Left ventricle myocardium inferior (tissue), 1 donor: ENCODE measurements around the gene PABPC1L. TPM values are rescaled to one million over a fixed set of nuclear protein-coding genes. Genes with fewer than 3 reads are reported as not detected.

Experiments used
- DNase-seq: peaks from one replicate; pipeline ENCODE4 v3.0.0-alpha.2; 2020
- H3K27ac ChIP-seq: fragments of 200-600 bp; replicated peaks from 2 replicates; pipeline ENCODE4 v1.8.0; 2021
- H3K27me3 ChIP-seq: fragments of 200-600 bp; 2 replicates; pipeline ENCODE4 v1.8.0; 2021; ENCODE audit warnings: low read depth
- H3K36me3 ChIP-seq: fragments of 200-600 bp; 2 replicates; pipeline ENCODE4 v1.8.0; 2021
- H3K4me1 ChIP-seq: fragments of 200-600 bp; 2 replicates; pipeline ENCODE4 v1.8.0; 2021
- H3K4me3 ChIP-seq: fragments of 200-600 bp; 2 replicates; pipeline ENCODE4 v1.8.0; 2021; ENCODE audit warnings: mild to moderate bottlenecking, moderate library complexity
- H3K9me3 ChIP-seq: fragments of 200-600 bp; replicated peaks from 2 replicates; pipeline ENCODE4 v1.8.0; 2021
- intact Hi-C: fragments of 100-400 bp; cut with micrococcal nuclease; formaldehyde crosslinking; loops from one replicate; pipeline ENCODE4 v1.11.0; 2022
- total RNA-seq: library from RNA; stranded (reverse); fragmentation: NEBNext Ultra II Directional; extraction: Animal tissue kit (Norgen Biotek cat#: 25700); gene quantifications from one replicate; pipeline ENCODE4 v1.2.1, GENCODE V29; 2021
- TF ChIP-seq, protein P1 (sequence below): fragments of 200-600 bp; IDR thresholded peaks from 2 replicates; pipeline ENCODE4 v1.8.0; 2021; ENCODE audit warnings: antibody characterized with exemption, mild to moderate bottlenecking, borderline replicate concordance
- donor health status: DM: no; HTN: yes; CAD: no; lungs with severe emphysema.

PABPC1L gene
- total RNA-seq, 1 donor from 2014 or later: 2.4 TPM

DNA sequence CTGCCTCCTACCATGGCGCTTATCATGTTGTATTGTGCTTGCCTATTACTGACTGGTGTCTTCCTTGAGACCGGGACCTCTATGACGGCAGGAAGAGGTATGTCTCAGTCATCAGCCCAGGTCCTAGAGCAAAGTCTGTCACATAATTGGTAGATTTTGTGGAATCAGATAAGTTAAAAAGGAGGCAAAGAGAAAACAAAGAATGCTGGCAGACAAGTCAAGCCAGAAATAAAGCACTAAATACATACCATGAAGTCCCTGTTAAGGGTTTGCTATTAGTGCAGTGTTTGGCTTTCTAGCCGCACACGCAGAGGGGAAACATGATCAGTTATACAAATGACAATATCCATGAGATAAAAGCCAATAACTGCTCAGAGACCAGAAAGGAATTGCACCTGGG lies 44.4 kb downstream of the PABPC1L start:
- Histone ChIP-seq H3K36me3 (peaks cover 69% of the 10 kb centered on the region), H3K27ac (no peak overlapping the region), H3K4me3 (no peak overlapping the region), H3K9me3 (no peaks in the 10 kb centered on the region), H3K27me3 (no peaks in the 10 kb centered on the region), H3K4me1 (peaks cover 9% of the 10 kb centered on the region)
- no peak for DNase-seq
- intact Hi-C loops: no loop called here
- TF ChIP-seq, protein P1, sequence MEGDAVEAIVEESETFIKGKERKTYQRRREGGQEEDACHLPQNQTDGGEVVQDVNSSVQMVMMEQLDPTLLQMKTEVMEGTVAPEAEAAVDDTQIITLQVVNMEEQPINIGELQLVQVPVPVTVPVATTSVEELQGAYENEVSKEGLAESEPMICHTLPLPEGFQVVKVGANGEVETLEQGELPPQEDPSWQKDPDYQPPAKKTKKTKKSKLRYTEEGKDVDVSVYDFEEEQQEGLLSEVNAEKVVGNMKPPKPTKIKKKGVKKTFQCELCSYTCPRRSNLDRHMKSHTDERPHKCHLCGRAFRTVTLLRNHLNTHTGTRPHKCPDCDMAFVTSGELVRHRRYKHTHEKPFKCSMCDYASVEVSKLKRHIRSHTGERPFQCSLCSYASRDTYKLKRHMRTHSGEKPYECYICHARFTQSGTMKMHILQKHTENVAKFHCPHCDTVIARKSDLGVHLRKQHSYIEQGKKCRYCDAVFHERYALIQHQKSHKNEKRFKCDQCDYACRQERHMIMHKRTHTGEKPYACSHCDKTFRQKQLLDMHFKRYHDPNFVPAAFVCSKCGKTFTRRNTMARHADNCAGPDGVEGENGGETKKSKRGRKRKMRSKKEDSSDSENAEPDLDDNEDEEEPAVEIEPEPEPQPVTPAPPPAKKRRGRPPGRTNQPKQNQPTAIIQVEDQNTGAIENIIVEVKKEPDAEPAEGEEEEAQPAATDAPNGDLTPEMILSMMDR: no peak

DNA sequence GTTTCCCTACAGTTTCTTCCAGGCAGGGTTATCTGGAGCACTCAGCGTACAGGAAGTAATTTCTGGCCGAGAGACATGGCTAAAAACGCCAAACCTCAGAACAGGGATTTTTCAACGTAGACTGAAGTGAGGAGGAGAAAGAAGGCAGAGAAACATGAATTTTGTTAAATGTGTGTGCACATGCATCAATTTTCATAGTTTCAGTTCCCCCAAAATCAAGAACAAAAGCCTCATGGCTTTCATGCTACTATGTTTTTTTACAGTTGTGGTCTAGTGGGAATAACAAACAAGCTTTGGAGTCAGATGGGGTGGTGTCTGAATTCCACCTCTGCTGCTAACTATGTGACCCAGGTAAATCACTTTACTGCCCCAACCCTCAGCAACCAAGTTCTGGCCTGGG lies 45.4 kb downstream of the PABPC1L start:
- intact Hi-C loops: no loop called here
- TF ChIP-seq, protein P1: no peak
- Histone ChIP-seq H3K4me3 (no peak overlapping the region), H3K27me3 (no peaks in the 10 kb centered on the region), H3K9me3 (no peaks in the 10 kb centered on the region), H3K27ac (no peak overlapping the region), H3K36me3 (peaks cover 58% of the 10 kb centered on the region), H3K4me1 (peaks cover 18% of the 10 kb centered on the region)
- DNase-seq: no peak

DNA sequence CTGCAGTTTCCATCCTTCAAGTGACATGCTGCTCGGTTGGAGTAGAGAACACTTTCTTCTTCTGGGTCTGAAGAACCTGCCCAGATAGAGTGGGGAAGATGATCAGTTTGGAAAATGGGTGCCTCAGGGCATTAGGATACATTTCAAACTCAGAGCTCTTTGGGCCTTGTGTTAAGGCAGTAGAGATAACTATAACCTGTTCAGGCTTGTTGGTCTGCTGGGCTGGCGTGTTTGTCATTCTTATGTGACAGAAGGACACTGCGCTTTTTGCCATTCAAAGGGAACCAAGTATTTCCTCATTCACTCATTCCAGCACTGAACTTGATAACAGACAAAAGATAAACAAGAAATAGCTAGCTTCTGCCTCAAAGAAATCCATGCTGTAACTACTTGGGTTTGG lies 46.5 kb downstream of the PABPC1L start:
- H3K9me3 ChIP-seq: no peaks in the 10 kb centered on the region
- no peak overlapping the region for H3K27ac ChIP-seq
- intact Hi-C loops: no loop called here
- TF ChIP-seq, protein P1: no peak
- no peaks in the 10 kb centered on the region for H3K27me3 ChIP-seq
- H3K36me3 ChIP-seq: peaks cover 47% of the 10 kb centered on the region
- DNase-seq: no peak
- peaks cover 27% of the 10 kb centered on the region for H3K4me1 ChIP-seq
- no peak overlapping the region for H3K4me3 ChIP-seq

DNA sequence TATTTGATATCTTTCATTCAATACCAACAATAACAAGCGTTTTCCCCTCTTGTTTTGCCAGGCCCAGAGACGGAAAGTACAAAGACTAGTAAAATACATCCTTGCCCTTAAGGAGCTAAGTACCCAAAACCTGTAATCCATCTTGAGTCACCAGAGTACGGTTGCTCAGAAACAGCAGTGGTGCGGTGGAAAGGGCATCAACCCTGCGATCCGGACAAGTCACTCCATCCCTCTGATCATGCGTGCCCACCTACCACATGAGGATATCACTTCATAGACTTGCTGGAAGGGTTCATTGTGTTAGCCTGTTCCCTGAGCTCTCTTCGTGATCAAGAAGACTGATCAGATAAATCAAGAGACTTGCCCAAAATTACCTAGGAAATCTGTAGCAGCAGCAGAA lies 48.4 kb downstream of the PABPC1L start:
- Histone ChIP-seq H3K4me3 (no peak overlapping the region), H3K9me3 (no peaks in the 10 kb centered on the region), H3K36me3 (peaks cover 29% of the 10 kb centered on the region), H3K27me3 (no peaks in the 10 kb centered on the region), H3K4me1 (peaks cover 27% of the 10 kb centered on the region), H3K27ac (no peak overlapping the region)
- DNase-seq: no peak
- TF ChIP-seq, protein P1: no peak
- intact Hi-C loops: no loop called here

DNA sequence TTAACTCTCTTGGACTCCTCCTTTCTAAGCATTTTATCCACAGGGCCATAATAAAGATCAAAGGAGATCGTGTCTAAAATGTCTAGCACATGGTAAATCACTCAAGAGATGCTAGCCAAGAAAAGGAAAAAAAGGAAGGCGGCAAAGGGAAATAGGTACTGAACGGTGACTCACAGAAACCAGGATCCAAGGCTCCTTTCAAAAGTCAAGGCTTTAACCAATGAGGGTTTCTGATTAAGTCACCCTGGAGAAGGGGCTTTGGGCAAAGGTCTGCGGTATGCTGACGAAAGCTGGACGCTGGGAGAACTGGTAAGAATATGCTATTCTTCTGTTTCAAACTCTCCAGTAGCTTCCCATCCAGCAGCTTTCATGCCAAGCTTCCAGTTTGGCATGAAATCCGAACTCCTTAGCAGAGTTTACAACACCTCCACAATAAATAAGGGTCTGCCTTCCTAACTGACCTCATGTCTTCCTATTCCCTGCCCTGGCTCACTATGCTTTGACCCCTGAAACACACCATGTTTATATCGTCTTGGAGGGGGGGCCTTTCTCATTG lies 49.3 kb downstream of the PABPC1L start:
- peak overlapping the region; percentile 83 for H3K4me3 ChIP-seq
- no peaks in the 10 kb centered on the region for H3K27me3 ChIP-seq
- H3K9me3 ChIP-seq: no peaks in the 10 kb centered on the region
- peak overlapping the region; percentile 83 for H3K27ac ChIP-seq
- DNase-seq: no peak
- intact Hi-C loops: no loop called here
- peaks cover 27% of the 10 kb centered on the region for H3K4me1 ChIP-seq
- H3K36me3 ChIP-seq: peaks cover 22% of the 10 kb centered on the region
- TF ChIP-seq, protein P1: no peak

DNA sequence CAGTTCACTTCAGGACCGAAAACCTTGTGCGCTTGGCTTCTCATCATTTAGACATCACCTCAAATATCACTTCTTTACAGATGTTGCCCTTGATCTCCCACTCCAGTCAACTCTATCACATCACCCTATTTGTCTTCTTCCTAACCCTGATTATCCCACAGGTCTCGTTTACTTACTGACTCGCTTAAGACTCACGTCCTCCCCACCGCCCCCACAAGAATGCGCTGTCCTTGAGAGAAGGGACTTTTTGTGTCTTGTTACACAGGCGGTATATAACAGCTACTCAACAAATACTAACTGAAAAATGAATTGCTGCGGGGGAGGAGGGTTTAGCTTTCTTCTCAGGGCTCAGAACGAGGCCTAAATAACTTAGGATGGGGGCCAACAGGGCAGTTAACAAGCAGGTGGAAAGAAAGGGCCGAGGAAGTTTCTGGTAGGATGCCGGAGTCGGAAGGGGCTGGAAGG lies 49.8 kb downstream of the PABPC1L start:
- peaks cover 27% of the 10 kb centered on the region for H3K4me1 ChIP-seq
- H3K4me3 ChIP-seq: peak overlapping the region; percentile 83
- H3K36me3 ChIP-seq: peaks cover 17% of the 10 kb centered on the region
- no peak for DNase-seq
- H3K27ac ChIP-seq: peak overlapping the region; percentile 83
- H3K9me3 ChIP-seq: no peaks in the 10 kb centered on the region
- intact Hi-C loops: no loop called here
- no peaks in the 10 kb centered on the region for H3K27me3 ChIP-seq
- TF ChIP-seq, protein P1: no peak
